ACHN (cell line): ENCODE data around the gene CRIP3.

Experiments
- DNase-seq: peaks from one replicate; pipeline ENCODE4 v3.0.0-alpha.2; 2015
- in situ Hi-C: cut with HindIII; loops from 2 replicates; pipeline ENCODE4 v1.10.0; 2017; ENCODE audit warnings: low sequenced_read_pairs, low pct_ligation_motif_present, low pct_unique_long_range_greater_than_20kb

The CRIP3 gene

DNA sequence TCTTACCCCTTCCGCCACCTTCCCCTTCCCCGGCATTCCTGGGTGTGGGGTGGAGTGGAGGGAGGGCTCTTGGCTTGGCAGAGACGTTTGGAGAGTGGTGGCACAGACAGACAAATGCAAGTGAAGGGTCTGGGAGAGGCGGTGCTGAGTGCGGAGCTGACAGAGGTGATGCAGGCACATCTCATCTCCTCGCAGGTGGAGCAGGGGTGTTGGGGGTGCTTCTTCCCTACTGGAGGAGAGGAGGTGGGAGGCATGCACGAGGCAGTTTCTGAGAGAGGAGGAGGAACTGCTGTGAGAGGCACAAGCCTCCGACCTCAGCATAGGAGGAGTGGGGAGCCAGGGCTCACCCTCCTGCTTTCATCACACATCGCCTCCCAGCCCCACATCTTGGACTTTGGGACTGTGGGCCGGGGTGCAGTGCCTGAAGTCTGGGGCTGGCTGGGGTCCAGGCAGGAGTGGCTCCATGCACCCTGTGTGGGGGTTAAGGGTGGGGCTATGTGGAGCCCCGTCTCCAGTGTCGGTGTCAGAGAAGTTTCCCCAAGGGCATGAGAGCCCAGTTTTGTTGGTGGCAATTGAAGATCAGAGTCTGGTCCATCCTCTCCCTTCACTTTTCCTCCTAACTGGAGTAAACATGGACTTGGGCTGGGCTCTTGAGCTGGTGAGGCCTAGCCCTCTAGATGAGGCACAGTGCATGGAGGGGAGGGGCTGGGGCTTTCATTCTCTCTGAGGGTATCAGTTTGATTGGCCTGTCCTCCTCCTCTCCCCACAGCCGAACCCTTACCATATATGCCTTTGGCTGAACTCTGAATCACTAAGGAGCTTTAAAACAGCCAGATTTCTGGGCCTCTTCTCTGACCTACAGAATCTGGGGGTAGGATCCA, 30.7 kb downstream of the CRIP3 start:
- in situ Hi-C loops, result no loop called here
- peak; percentile 2 for DNase-seq

DNA sequence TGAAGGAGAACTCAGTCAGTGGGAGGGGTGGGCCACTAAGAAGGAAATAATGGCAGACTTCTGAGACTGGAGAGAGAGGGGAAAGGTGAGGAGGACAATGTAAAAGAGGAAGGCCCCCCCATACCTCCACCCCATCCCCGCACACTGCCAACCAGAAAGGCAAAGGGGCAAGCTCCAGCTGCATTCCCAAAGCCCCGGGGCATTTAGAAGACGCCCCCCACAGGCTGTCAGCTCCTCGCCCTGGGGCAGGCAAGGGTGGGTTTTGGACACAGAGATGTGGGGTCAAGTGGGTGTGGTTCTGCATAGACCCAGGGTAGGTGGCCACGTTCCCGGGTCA, 31.4 kb downstream of the CRIP3 start:
- in situ Hi-C loops, result no loop called here
- no peak for DNase-seq

GRCh38 chr6:43276577-43277305, 31.9 kb downstream of the CRIP3 start:
- no peak for DNase-seq
- in situ Hi-C loops, result no loop called here

GRCh38 chr6:43275801-43276576, 32.6 kb downstream of the CRIP3 start:
- in situ Hi-C loops, result no loop called here
- no peak for DNase-seq

- peak; percentile 14 for DNase-seq
- in situ Hi-C loops, result no loop called here
Measured at GRCh38 chr6:43274916-43275597, 33.6 kb downstream of the CRIP3 start.

DNA sequence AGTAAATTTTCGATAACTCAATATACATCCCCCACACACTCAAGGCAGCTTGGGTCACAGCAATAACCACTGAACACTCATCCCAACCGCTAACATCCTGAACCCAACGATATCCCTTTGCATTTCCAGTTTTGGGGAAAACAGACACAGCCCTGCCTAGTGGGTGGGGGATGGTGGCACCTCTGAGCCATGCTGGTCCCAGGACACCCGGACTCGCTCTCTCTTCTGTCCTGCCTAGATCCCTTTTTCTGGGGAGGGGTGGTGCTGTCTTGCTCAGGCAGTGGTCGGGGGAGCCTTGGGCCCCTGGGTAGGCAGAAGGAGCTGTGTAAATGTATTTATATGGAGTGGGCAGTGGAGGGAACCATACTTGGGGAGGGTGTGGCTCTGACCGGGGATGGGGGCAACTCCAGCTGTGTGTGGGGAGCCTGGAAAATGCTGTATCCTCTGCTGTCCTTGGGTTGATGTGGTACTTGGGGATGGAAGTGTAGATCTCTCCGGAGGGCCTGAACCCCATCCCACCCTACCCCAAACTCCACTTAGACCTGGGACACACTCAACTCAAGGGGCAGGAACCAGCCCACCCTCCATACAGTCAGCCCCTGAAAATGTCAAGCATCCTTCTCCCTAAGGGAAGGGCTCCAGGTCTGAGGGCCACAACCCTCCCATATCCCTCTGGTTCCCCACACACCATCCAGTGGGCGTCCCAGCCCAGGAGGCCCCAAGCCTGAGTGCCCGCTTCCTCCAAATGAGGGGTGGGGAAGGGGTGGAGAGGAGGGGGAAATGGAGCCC, 34.3 kb downstream of the CRIP3 start:
- no peak for DNase-seq
- in situ Hi-C loops, result no loop called here

DNA sequence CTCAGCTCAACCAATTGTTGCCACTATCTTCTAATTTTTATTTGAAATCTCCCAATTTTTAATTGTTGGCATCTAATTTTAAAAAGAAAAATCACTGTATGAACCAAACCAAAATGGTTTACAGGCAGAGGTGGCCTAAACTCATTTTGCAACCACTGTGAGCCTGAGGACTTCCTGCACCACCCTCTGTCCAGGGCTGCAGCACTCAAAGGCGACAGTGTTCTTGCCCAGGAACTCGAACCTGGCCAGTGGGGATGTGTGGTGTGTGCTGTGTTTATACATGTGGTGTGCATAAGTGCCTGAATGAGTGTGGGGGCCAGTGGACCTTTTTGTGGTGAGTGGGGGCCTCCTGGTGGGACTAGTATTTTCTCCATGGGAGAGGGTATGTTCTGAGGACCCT, 34.9 kb downstream of the CRIP3 start:
- in situ Hi-C loops, result no loop called here
- DNase-seq, result no peak

DNA sequence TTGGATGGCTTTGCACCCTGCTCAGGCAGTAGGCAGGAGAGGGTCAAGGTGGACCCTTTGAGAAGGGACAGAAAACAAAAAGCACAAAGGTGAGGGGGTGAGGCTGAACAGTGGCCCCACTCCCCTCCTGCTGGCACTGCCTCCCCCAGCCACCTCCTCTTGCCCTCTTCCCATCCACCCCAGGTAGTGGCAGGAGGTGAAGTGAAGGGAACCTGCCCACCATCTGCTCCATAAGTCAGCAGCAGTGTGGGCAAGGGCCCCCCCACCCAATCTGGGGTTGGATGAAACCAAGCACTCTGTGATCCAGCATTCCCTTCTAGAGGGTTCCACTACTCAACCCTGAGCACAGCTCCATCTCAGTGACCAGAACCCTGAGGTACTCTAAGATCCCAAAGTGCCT, 36.7 kb downstream of the CRIP3 start:
- in situ Hi-C loops, result no loop called here
- DNase-seq, result no peak

DNA sequence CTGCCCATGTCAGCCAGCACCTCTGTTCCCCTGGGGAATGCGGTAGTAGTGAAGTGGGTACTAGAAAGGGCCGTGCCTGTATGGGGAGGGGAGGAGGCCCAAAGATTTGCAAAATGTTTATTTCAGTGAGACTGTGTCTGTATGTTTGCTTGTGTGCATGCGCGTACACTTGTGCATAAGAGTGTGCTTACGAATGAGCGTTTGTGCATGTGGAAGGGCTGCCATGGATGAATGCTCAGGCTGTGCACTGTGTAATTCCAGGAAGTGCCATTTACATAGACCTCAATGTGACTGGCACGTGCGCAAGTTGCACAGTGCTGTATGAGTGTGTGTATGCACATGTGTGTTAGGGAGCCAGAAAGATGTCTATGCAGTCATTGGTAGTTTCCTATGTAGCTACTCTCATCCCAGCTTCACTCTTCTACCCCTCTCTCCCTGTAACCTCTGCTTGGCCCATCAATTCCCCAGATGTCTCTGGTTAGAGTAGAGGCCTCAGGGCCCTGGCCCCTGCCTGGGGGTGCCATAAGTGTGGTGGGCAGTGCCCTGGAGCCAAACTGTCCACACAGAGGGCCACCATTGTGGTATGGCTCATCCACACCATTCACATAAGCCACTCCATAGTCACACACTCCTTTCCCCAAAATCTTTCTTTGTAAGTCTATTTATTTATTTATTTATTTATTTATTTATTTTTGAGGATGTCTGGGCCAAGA, 37.4 kb downstream of the CRIP3 start:
- no peak for DNase-seq
- in situ Hi-C loops, result no loop called here

- DNase-seq, result no peak
- in situ Hi-C loops, result no loop called here
Measured at GRCh38 chr6:43269273-43270007, 39.2 kb downstream of the CRIP3 start.

GRCh38 chr6:43268782-43269272, 39.8 kb downstream of the CRIP3 start:
- in situ Hi-C loops, result no loop called here

GRCh38 chr6:43268355-43268700, 40.3 kb downstream of the CRIP3 start:
- in situ Hi-C loops, result no loop called here
- no peak for DNase-seq

More at GRCh38 chr6:43268782-43269272, 39.8 kb downstream of the CRIP3 start:
- DNase-seq, result no peak

GRCh38 chr6:43267619-43268354, 40.8 kb downstream of the CRIP3 start:
- no peak for DNase-seq
- in situ Hi-C loops, result no loop called here

DNA sequence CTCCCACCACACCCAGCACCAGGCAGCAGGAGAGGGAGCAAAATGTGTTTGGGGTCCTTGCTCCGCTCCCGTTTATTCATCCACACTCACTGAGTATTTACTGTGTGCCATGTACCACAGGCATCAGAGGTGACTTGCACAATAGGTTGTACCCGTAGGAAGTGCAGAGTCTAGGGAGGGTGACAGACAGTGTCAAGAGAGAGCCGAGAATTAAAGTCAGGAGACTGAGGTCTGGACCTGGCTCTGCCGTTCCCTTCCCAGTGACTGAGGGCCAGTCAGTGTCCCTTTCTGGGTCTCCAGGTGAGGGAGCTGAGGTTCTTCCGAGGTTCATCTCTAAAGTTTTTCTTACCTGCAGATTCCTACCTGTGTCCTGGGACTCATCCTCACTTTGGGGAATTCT, 43.1 kb downstream of the CRIP3 start:
- no peak for DNase-seq
- in situ Hi-C loops, result no loop called here

DNA sequence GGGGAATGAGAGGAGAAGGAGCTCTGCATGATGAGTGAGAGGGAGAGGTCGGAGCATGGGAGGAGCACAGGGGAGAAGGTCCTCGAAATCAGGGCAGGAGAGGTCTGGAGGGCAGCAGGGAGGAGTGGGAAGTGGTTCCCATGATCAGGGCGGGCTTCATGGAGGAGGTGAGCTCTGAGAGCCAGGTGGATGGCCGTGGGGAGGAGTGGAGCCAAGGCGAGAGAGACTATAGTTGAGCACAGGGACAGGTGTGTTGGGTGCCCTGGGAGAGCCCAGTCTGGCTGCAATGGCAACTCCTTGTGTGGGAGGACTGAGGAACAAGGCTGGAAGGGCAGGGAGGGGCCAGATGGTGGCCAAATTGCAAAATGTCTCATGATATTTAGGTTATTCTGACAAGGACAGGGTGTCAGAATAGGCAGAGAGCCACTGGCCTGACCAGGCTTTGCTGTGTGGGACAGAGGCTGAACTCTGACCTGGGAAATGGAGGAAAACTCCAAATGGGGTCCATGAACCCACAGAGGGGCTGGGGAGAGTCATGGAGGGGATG, 44.0 kb downstream of the CRIP3 start:
- in situ Hi-C loops, result no loop called here
- no peak for DNase-seq
